Activated CD4-positive, alpha-beta memory T cell treated with anti-CD3 and anti-CD28 coated beads, Interleukin-2, amount 10 ng/mL, durations not matched to agents 7 days and 5 days (primary cell): ENCODE measurements around the gene ZFY. TPM values are rescaled to one million over a fixed set of nuclear protein-coding genes. Genes with fewer than 3 reads are reported as not detected.

Experiments used
- CTCF ChIA-PET: fragments of 350-600 bp; sonication (Branson Sonifier 250); formaldehyde crosslinking; loops from one replicate; lab custom pipeline; 2021; ENCODE audit warnings: antibody characterized with exemption, inconsistent platforms; lab: Charles Lee
- POLR2A ChIA-PET: fragments of 350-600 bp; sonication (Branson Sonifier 250); formaldehyde crosslinking; loops from one replicate; lab custom pipeline; 2021; ENCODE audit warnings: antibody characterized with exemption; lab: Charles Lee
- DNase-seq: peaks from one replicate; pipeline ENCODE4 v3.0.0-alpha.2; 2020
- H3K27ac Mint-ChIP-seq: one replicate; pipeline ENCODE4 v1.8.0; 2021; ENCODE audit warnings: mild to moderate bottlenecking, mixed read lengths
- H3K27me3 Mint-ChIP-seq: one replicate; pipeline ENCODE4 v1.8.0; 2021; ENCODE audit warnings: mixed read lengths
- H3K36me3 Mint-ChIP-seq: one replicate; pipeline ENCODE4 v1.8.0; 2021; ENCODE audit warnings: low read depth, mixed read lengths
- H3K4me1 Mint-ChIP-seq: one replicate; pipeline ENCODE4 v1.8.0; 2021; ENCODE audit warnings: mixed read lengths
- H3K4me3 Mint-ChIP-seq: one replicate; pipeline ENCODE4 v1.8.0; 2021; ENCODE audit warnings: mild to moderate bottlenecking, mixed read lengths
- H3K9me3 Mint-ChIP-seq: one replicate; pipeline ENCODE4 v1.8.0; 2021; ENCODE audit warnings: mixed read lengths
- total RNA-seq, 2 experiments: library from RNA; stranded (reverse); gene quantifications; one replicate each; pipeline ENCODE4 v1.2.3, GENCODE V29; 2021

Gene ZFY
- 10 to 100 TPM; 16.9 to 17.6 TPM for total RNA-seq

- Mint-ChIP-seq H3K4me3 (peak within 1 kb of the TSS; percentile 71), H3K27me3 (no peaks in the 10 kb centered on the region), H3K27ac (peak within 1 kb of the TSS; percentile 90), H3K9me3 (no peaks in the 10 kb centered on the region), H3K36me3 (peaks cover 22% of the 10 kb centered on the region), H3K4me1 (peaks cover 26% of the 10 kb centered on the region)
- POLR2A ChIA-PET, result interaction anchor here (0.9 to 1.2 kb wide), 3 partner anchors 22 to 76 kb away, joined by 3 to 6 read pairs (median 4); no protein-coding TSS in a partner anchor
- CTCF ChIA-PET, result no interaction called here
- DNase-seq, result peak; percentile 70
Observed at GRCh38 chrY:2934861-2935715, at the start of gene ZFY. ZFY (plus strand) TSS chrY:2935381; CDS start chrY:2953937, 18,556 bp downstream.

- no peak for DNase-seq
- no peak overlapping the region for H3K4me3 Mint-ChIP-seq
- CTCF ChIA-PET, result no interaction called here
- peaks cover 6% of the 10 kb centered on the region for H3K9me3 Mint-ChIP-seq
- H3K27ac Mint-ChIP-seq, result no peak overlapping the region
- H3K36me3 Mint-ChIP-seq, result peaks cover 11% of the 10 kb centered on the region
- POLR2A ChIA-PET, result no interaction called here
- peaks cover 25% of the 10 kb centered on the region for H3K4me1 Mint-ChIP-seq
- no peaks in the 10 kb centered on the region for H3K27me3 Mint-ChIP-seq
Observed at GRCh38 chrY:2885880-2886279, 49.3 kb upstream of the ZFY start.

GRCh38 chrY:2887386-2887785, 47.8 kb upstream of the ZFY start:
- peak; percentile 59 for DNase-seq
- H3K27ac Mint-ChIP-seq, result peak overlapping the region; percentile 93
- H3K4me3 Mint-ChIP-seq, result peak overlapping the region; percentile 36
- POLR2A ChIA-PET, result interaction anchor here (1.7 kb wide), 1 partner anchor 46 kb away, joined by 7 read pairs; the partner anchor contains the start of gene RPS4Y1
- peaks cover 25% of the 10 kb centered on the region for H3K4me1 Mint-ChIP-seq
- peaks cover 6% of the 10 kb centered on the region for H3K36me3 Mint-ChIP-seq
- no peaks in the 10 kb centered on the region for H3K27me3 Mint-ChIP-seq
- CTCF ChIA-PET, result no interaction called here
- peaks cover 6% of the 10 kb centered on the region for H3K9me3 Mint-ChIP-seq

- Mint-ChIP-seq H3K36me3 (peaks cover 6% of the 10 kb centered on the region), H3K27me3 (no peaks in the 10 kb centered on the region), H3K4me1 (peaks cover 25% of the 10 kb centered on the region), H3K9me3 (peaks cover 6% of the 10 kb centered on the region), H3K4me3 (peak overlapping the region; percentile 36), H3K27ac (peak overlapping the region; percentile 93)
- peak; percentile 32 for DNase-seq
- POLR2A ChIA-PET, result interaction anchor here (1.7 kb wide), 1 partner anchor 46 kb away, joined by 7 read pairs; the partner anchor contains the start of gene RPS4Y1
- CTCF ChIA-PET, result no interaction called here
Observed at GRCh38 chrY:2887955-2888354, 47.2 kb upstream of the ZFY start.

GRCh38 chrY:2893471-2893870, 41.7 kb upstream of the ZFY start:
- Mint-ChIP-seq H3K4me3 (no peak overlapping the region), H3K27ac (no peak overlapping the region), H3K27me3 (no peaks in the 10 kb centered on the region), H3K9me3 (no peaks in the 10 kb centered on the region), H3K4me1 (peaks cover 5% of the 10 kb centered on the region), H3K36me3 (no peaks in the 10 kb centered on the region)
- ChIA-PET CTCF (no interaction called here), POLR2A (no interaction called here)
- no peak for DNase-seq

- no peak for DNase-seq
- ChIA-PET POLR2A (no interaction called here), CTCF (no interaction called here)
- no peaks in the 10 kb centered on the region for H3K36me3 Mint-ChIP-seq
- no peaks in the 10 kb centered on the region for H3K27me3 Mint-ChIP-seq
- no peak overlapping the region for H3K27ac Mint-ChIP-seq
- H3K9me3 Mint-ChIP-seq, result no peaks in the 10 kb centered on the region
- no peak overlapping the region for H3K4me3 Mint-ChIP-seq
- no peaks in the 10 kb centered on the region for H3K4me1 Mint-ChIP-seq
Observed at GRCh38 chrY:2896050-2896449, 39.1 kb upstream of the ZFY start.

- H3K27ac Mint-ChIP-seq, result no peak overlapping the region
- H3K9me3 Mint-ChIP-seq, result peaks cover 4% of the 10 kb centered on the region
- peaks cover 1% of the 10 kb centered on the region for H3K4me1 Mint-ChIP-seq
- no peak overlapping the region for H3K4me3 Mint-ChIP-seq
- peaks cover 3% of the 10 kb centered on the region for H3K36me3 Mint-ChIP-seq
- H3K27me3 Mint-ChIP-seq, result no peaks in the 10 kb centered on the region
- DNase-seq, result no peak
- ChIA-PET CTCF (no interaction called here), POLR2A (no interaction called here)
Observed at GRCh38 chrY:2907356-2907755, 27.8 kb upstream of the ZFY start.

- Mint-ChIP-seq H3K4me3 (no peak overlapping the region), H3K9me3 (no peaks in the 10 kb centered on the region), H3K27me3 (no peaks in the 10 kb centered on the region), H3K36me3 (peaks cover 5% of the 10 kb centered on the region), H3K27ac (no peak overlapping the region), H3K4me1 (peaks cover 12% of the 10 kb centered on the region)
- peak; percentile 45 for DNase-seq
- CTCF ChIA-PET, result interaction anchor here (1.0 kb wide), 1 partner anchor 24 kb away, joined by 4 read pairs; no protein-coding TSS in a partner anchor
- POLR2A ChIA-PET, result interaction anchor here (1.1 kb wide), 1 partner anchor 22 kb away, joined by 4 read pairs; the partner anchor contains the start of gene ZFY
Observed at GRCh38 chrY:2913066-2913815, 21.9 kb upstream of the ZFY start.

GRCh38 chrY:2934078-2934477, 1.1 kb upstream of the ZFY start:
- ChIA-PET POLR2A (interaction anchor here (1.2 kb wide), 1 partner anchor 93 kb away, joined by 4 read pairs; the partner anchor contains the start of gene RPS4Y1), CTCF (no interaction called here)
- no peaks in the 10 kb centered on the region for H3K27me3 Mint-ChIP-seq
- peak overlapping the region; percentile 71 for H3K4me3 Mint-ChIP-seq
- peaks cover 20% of the 10 kb centered on the region for H3K4me1 Mint-ChIP-seq
- H3K9me3 Mint-ChIP-seq, result no peaks in the 10 kb centered on the region
- H3K36me3 Mint-ChIP-seq, result peaks cover 16% of the 10 kb centered on the region
- DNase-seq, result no peak
- H3K27ac Mint-ChIP-seq, result no peak overlapping the region

GRCh38 chrY:2935716-2936435, 695 bp downstream of the ZFY start:
- H3K4me1 Mint-ChIP-seq, result peaks cover 30% of the 10 kb centered on the region
- H3K27ac Mint-ChIP-seq, result peak overlapping the region; percentile 88
- peak; percentile 87 for DNase-seq
- no peaks in the 10 kb centered on the region for H3K27me3 Mint-ChIP-seq
- peaks cover 22% of the 10 kb centered on the region for H3K36me3 Mint-ChIP-seq
- H3K4me3 Mint-ChIP-seq, result peak overlapping the region; percentile 71
- no peaks in the 10 kb centered on the region for H3K9me3 Mint-ChIP-seq
- POLR2A ChIA-PET, result interaction anchor here (1.2 to 2.5 kb wide), 4 partner anchors 11 to 76 kb away, joined by 3 to 23 read pairs (median 6); no protein-coding TSS in a partner anchor
- CTCF ChIA-PET, result interaction anchor here (1.0 to 1.8 kb wide), 3 partner anchors 14 to 67 kb away, joined by 3 to 8 read pairs (median 3); no protein-coding TSS in a partner anchor

GRCh38 chrY:2936436-2936750, 1.2 kb downstream of the ZFY start:
- H3K27me3 Mint-ChIP-seq, result no peaks in the 10 kb centered on the region
- peak overlapping the region; percentile 71 for H3K4me3 Mint-ChIP-seq
- ChIA-PET CTCF (interaction anchor here (1.0 to 1.8 kb wide), 5 partner anchors 10 to 66 kb away, joined by 3 to 8 read pairs (median 3); no protein-coding TSS in a partner anchor), POLR2A (interaction anchor here (1.7 to 2.5 kb wide), 2 partner anchors 11 to 66 kb away, joined by 6 to 23 read pairs; no protein-coding TSS in a partner anchor)
- peaks cover 31% of the 10 kb centered on the region for H3K4me1 Mint-ChIP-seq
- H3K9me3 Mint-ChIP-seq, result no peaks in the 10 kb centered on the region
- peaks cover 22% of the 10 kb centered on the region for H3K36me3 Mint-ChIP-seq
- peak overlapping the region; percentile 88 for H3K27ac Mint-ChIP-seq
- no peak for DNase-seq

- no peak for DNase-seq
Observed at GRCh38 chrY:2937149-2937548, 2.0 kb downstream of the ZFY start.

More at GRCh38 chrY:2937149-2937548, 2.0 kb downstream of the ZFY start:
- POLR2A ChIA-PET, result interaction anchor here (1.0 to 2.5 kb wide), 4 partner anchors 10 to 80 kb away, joined by 3 to 23 read pairs (median 4); no protein-coding TSS in a partner anchor
- Mint-ChIP-seq H3K27ac (peak overlapping the region; percentile 88), H3K4me3 (peak overlapping the region; percentile 71), H3K36me3 (peaks cover 19% of the 10 kb centered on the region), H3K4me1 (peaks cover 31% of the 10 kb centered on the region), H3K27me3 (no peaks in the 10 kb centered on the region), H3K9me3 (no peaks in the 10 kb centered on the region)
- CTCF ChIA-PET, result interaction anchor here (1.0 to 1.8 kb wide), 6 partner anchors 11 to 137 kb away, joined by 3 to 8 read pairs (median 3); no protein-coding TSS in a partner anchor
